Keratinocyte (primary cell): ENCODE data around the gene ZNF836. TPM values are rescaled to one million over a fixed set of nuclear protein-coding genes. Genes with fewer than 3 reads are reported as not detected.

Experiments
- DNase-seq: peaks from one replicate; pipeline ENCODE4 v3.0.0-alpha.2; 2011; ENCODE audit warnings: low read depth, missing footprints, low spot score
- FAIRE-seq: peaks from 2 replicates; lab custom pipeline; 2011; peaks lifted over from hg19 to GRCh38; lab: Jason Lieb, UNC
- H2AFZ ChIP-seq: 2 replicates; pipeline ENCODE4 v1.6.0; 2012; ENCODE audit warnings: low read length, control low read depth, inconsistent platforms; ENCODE audit not compliant: control insufficient read depth
- H3K27ac ChIP-seq: 2 replicates; pipeline ENCODE4 v1.5.1; 2011; ENCODE audit warnings: low read length; ENCODE audit not compliant: control insufficient read depth, insufficient read depth
- H3K27me3 ChIP-seq: 3 replicates; pipeline ENCODE4 v1.6.0; 2011; ENCODE audit warnings: low read length; ENCODE audit not compliant: control insufficient read depth, insufficient read depth; ENCODE audit errors: extremely low read depth
- H3K36me3 ChIP-seq, 2 experiments: 2 replicates in 1 of 2; 3 replicates in 1 of 2; pipeline ENCODE4 v1.5.1; 2011; ENCODE audit warnings: low read length in 2 of 2, mild to moderate bottlenecking in 1 of 2; ENCODE audit not compliant: control insufficient read depth in 2 of 2, insufficient read depth in 2 of 2; ENCODE audit errors: extremely low read depth in 1 of 2
- H3K4me1 ChIP-seq: 3 replicates; pipeline ENCODE4 v1.5.1; 2011; ENCODE audit warnings: low read length; ENCODE audit not compliant: control insufficient read depth, insufficient read depth; ENCODE audit errors: extremely low read depth
- H3K4me2 ChIP-seq: 3 replicates; pipeline ENCODE4 v1.6.0; 2011; ENCODE audit warnings: low read depth, low read length; ENCODE audit not compliant: control insufficient read depth, insufficient read depth; ENCODE audit errors: extremely low read depth
- H3K4me3 ChIP-seq, 3 experiments: fragments of 200-600 bp in 1 of 3; sonication (generic) in 1 of 3; 2 replicates in 2 of 3; 3 replicates in 1 of 3; pipeline ENCODE4 v1.5.1; 2011 to 2016; ENCODE audit warnings: low read length in 3 of 3, mild to moderate bottlenecking in 3 of 3, control low read depth in 2 of 3, inconsistent platforms in 1 of 3, low read depth in 1 of 3, mixed read lengths in 1 of 3, mixed run types in 1 of 3, moderate library complexity in 1 of 3; ENCODE audit not compliant: control insufficient read depth in 2 of 3, insufficient read depth in 2 of 3; ENCODE audit errors: extremely low read depth in 1 of 3
- H3K79me2 ChIP-seq: 2 replicates; pipeline ENCODE4 v1.6.0; 2012; ENCODE audit warnings: low read length; ENCODE audit not compliant: control insufficient read depth, insufficient read depth
- H3K9ac ChIP-seq: 3 replicates; pipeline ENCODE4 v1.6.0; 2011; ENCODE audit warnings: low read length; ENCODE audit not compliant: control insufficient read depth, insufficient read depth; ENCODE audit errors: extremely low read depth
- H3K9me1 ChIP-seq: 3 replicates; pipeline ENCODE4 v1.6.0; 2011; ENCODE audit warnings: low read length; ENCODE audit not compliant: control insufficient read depth, insufficient read depth; ENCODE audit errors: extremely low read depth
- H3K9me3 ChIP-seq: 2 replicates; pipeline ENCODE4 v1.5.1; 2012; ENCODE audit warnings: low read depth, low read length; ENCODE audit not compliant: control insufficient read depth
- H4K20me1 ChIP-seq: 3 replicates; pipeline ENCODE4 v1.6.0; 2011; ENCODE audit warnings: low read length; ENCODE audit not compliant: control insufficient read depth, insufficient read depth; ENCODE audit errors: extremely low read depth
- CTCF ChIP-seq, 3 experiments: IDR thresholded peaks in 1 of 3; conservative IDR thresholded peaks in 1 of 3; optimal IDR thresholded peaks in 1 of 3; 2 replicates in 2 of 3; 3 replicates in 1 of 3; pipeline versions ENCODE3 to v1.5.1; 2011; ENCODE audit warnings: low read length in 3 of 3, mild to moderate bottlenecking in 3 of 3, moderate library complexity in 2 of 3, control low read depth in 1 of 3, inconsistent platforms in 1 of 3; ENCODE audit not compliant: insufficient read depth in 2 of 3; ENCODE audit errors: extremely low read depth in 1 of 3
- EZH2 ChIP-seq: IDR thresholded peaks from one replicate; pipeline ENCODE4 v1.6.1; 2012; ENCODE audit warnings: inconsistent platforms, mild to moderate bottlenecking, low read length, moderate library complexity
- dilution Hi-C: fragments of 300-500 bp; cut with MboI; formaldehyde crosslinking; loops from one replicate; pipeline ENCODE4 v1.7.0; 2020; ENCODE audit warnings: low sequenced_read_pairs; ENCODE audit not compliant: extremely low pct_ligation_motif_present
- polyA plus RNA-seq, 5 experiments: library from polyadenylated mRNA; depleted of rRNA in 3 of 5; stranded (reverse) in 3 of 5; stranded (forward) in 1 of 5; unstranded in 1 of 5; fragments of >200 nt; gene quantifications; 1 replicate in 1 of 5; 2 replicates in 3 of 5; 3 replicates in 1 of 5; pipeline versions ENCODE4 v1.2.1 to v1.2.3, GENCODE V29; 2011 to 2012; ENCODE audit warnings: missing spikeins in 2 of 5, low read depth in 1 of 5, low replicate concordance in 1 of 5

ZNF836 gene
- polyA plus RNA-seq, 1 donor (not counting 4 experiments of a cell fraction or from before 2014, with no cell fraction given): 5.0 TPM

DNA sequence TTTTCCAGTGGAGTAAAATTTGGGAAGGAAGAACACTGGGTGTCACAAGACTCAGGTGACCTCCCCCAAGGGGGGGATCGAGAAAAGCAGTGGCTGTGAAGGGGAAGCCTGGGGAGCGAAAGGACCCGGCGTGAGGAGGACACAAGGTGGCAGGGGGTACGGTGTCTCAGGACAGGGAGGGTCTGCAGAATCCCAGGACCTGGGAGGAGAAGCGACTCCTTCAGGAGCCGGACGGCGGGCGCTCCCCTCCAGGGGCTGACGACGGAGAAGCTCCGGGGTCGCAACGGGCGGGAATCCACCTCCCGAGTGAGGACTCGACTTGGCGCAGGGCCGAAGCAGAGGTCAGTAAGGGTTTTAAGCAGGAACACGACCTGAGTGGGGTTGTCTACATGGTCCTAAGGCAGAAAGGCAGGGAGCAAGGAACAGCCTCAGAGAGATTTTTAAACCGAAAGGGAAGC lies 529 bp downstream of the ZNF836 start:
- H3K9me3 ChIP-seq: no peaks in the 10 kb centered on the region
- H3K4me2 ChIP-seq: peak overlapping the region; percentile 94
- H3K4me3 ChIP-seq: peak overlapping the region; percentile 86 to 98 (median 97)
- H2AFZ ChIP-seq: peak overlapping the region; percentile 97
- TF ChIP-seq CTCF (optimal IDR thresholded peaks at IDR 0.05 in 1 of 3, IDR thresholded peaks at IDR 0.05 in 1 of 3, conservative IDR thresholded peaks at IDR 0.05 in 1 of 3; ENCODE audit: extremely low read depth in 1 of 3, insufficient read depth in 2 of 3, low read length in 3 of 3): no peak
- no peak for TF ChIP-seq EZH2
- H4K20me1 ChIP-seq: no peaks in the 10 kb centered on the region
- H3K36me3 ChIP-seq: peaks cover 2 to 5% of the 10 kb centered on the region in 2 experiments
- H3K79me2 ChIP-seq: peaks cover 6% of the 10 kb centered on the region
- peaks cover 3% of the 10 kb centered on the region for H3K4me1 ChIP-seq
- H3K9ac ChIP-seq: peak overlapping the region; percentile 93
- no peaks in the 10 kb centered on the region for H3K27me3 ChIP-seq
- peak overlapping the region; percentile 79 for H3K27ac ChIP-seq
- DNase-seq (no peak), FAIRE-seq (no peak)
- dilution Hi-C loops: no loop called here
- no peaks in the 10 kb centered on the region for H3K9me1 ChIP-seq

DNA sequence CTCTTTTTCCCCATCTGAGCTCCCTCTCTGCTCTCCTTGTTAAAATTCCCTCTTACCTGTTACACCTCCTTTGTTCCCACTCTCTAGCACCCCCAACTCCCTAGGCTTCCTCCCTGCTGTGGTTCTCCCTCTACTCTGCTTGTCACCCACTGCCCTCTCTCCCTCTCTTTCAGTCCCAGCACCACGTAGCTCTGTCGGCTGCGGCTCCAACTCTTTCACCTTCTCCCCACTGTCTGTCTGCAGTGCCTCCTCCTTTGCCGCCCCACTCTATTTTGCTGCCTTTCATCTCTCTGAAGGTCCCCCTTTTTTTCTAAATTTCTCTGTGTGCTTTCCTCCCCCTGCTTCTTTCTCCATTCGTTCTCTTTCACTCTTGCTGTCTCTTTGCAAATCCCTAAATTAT lies 1.1 kb downstream of the ZNF836 start:
- H3K4me2 ChIP-seq: peak overlapping the region; percentile 94
- H3K9ac ChIP-seq: peak overlapping the region; percentile 93
- peaks cover 6% of the 10 kb centered on the region for H3K79me2 ChIP-seq
- H3K4me3 ChIP-seq: peak overlapping the region; percentile 86 to 98 (median 97)
- H4K20me1 ChIP-seq: no peaks in the 10 kb centered on the region
- peaks cover 3% of the 10 kb centered on the region for H3K4me1 ChIP-seq
- H3K9me3 ChIP-seq: no peaks in the 10 kb centered on the region
- no peaks in the 10 kb centered on the region for H3K9me1 ChIP-seq
- DNase-seq (no peak), FAIRE-seq (no peak)
- TF ChIP-seq CTCF (optimal IDR thresholded peaks at IDR 0.05 in 1 of 3, IDR thresholded peaks at IDR 0.05 in 1 of 3, conservative IDR thresholded peaks at IDR 0.05 in 1 of 3; ENCODE audit: extremely low read depth in 1 of 3, insufficient read depth in 2 of 3, low read length in 3 of 3) (no peak), EZH2 (no peak)
- no peaks in the 10 kb centered on the region for H3K27me3 ChIP-seq
- dilution Hi-C loops: no loop called here
- peak overlapping the region; percentile 97 for H2AFZ ChIP-seq
- peaks cover 4 to 8% of the 10 kb centered on the region in 2 experiments for H3K36me3 ChIP-seq
- no peak overlapping the region for H3K27ac ChIP-seq
